ENCODE results near the gene STPG4. TPM values are rescaled to one million over a fixed set of nuclear protein-coding genes. Genes with fewer than 3 reads are reported as not detected.

The STPG4 gene
- total RNA-seq, 1 experiment from 2014 or later, result 0.14 TPM

DNA sequence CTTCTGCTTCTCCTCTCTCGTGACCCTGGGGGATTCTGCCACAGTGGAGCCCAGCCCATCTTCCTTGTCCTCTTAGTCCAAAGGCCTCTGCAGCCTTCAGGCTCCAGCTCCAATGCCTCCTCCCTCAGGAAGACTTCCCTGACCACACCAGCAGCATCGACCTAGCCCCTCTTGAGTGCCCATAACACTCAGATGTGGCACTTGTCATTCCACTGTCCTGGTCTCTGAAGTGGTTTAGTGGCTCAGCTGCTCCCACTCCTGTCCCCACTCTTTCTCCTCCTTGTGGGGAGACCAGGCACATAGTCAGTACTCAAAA lies 97.5 kb downstream of the STPG4 start:
- no peak for DNase-seq
- Histone ChIP-seq H3K9me3 (replicated peaks) (no peaks in the 10 kb centered on the region), H3K27me3 (no peaks in the 10 kb centered on the region), H3K4me1 (peaks cover 29% of the 10 kb centered on the region), H3K4me3 (no peak overlapping the region), H3K36me3 (no peaks in the 10 kb centered on the region; the same call in 1 of the 2 replicates), H3K27ac (no peak overlapping the region)

DNA sequence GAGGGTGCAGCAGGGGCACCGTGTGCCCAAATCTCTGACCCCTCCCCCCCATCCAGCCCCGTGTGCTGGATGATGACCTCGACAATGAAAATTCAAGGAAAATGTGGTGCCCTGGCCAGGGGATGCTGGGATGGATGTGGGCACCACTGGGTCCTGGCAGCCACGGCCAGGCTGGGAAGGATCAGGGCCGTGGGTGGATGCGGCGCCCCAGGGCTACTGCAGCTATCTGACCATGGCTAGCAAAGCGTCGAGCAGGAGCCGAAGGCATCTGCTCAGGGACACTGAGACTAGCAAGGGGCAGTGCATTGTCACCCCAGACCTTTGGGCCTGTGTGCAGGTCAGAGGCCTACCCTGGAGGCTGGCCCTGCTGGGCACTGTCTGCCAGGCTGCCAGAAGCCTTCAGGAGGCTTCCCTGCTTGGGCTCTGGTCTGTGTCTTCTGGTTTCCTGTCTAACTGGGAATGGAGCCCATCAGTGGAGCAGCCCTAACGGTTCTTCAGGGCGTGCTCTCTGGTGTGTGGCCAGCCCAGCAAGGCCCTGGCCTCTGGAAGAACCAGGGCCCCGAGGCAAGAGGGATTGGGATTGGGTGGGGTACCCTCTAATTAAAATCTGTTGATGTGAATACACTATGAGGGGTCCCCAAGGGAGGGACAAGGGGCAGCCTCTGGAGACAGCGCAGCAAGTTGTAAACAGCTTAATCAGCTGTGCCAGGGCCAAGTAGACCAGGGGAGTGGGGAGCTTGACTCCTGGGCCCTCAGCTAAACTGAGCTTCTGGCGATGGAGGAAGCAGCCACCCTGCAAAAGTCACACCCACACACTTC lies 98.0 kb downstream of the STPG4 start:
- Histone ChIP-seq H3K27ac (no peak overlapping the region), H3K27me3 (no peaks in the 10 kb centered on the region), H3K36me3 (no peaks in the 10 kb centered on the region; the same call in 1 of the 2 replicates), H3K4me3 (no peak overlapping the region), H3K9me3 (replicated peaks) (no peaks in the 10 kb centered on the region), H3K4me1 (peaks cover 29% of the 10 kb centered on the region)
- no peak for DNase-seq

DNA sequence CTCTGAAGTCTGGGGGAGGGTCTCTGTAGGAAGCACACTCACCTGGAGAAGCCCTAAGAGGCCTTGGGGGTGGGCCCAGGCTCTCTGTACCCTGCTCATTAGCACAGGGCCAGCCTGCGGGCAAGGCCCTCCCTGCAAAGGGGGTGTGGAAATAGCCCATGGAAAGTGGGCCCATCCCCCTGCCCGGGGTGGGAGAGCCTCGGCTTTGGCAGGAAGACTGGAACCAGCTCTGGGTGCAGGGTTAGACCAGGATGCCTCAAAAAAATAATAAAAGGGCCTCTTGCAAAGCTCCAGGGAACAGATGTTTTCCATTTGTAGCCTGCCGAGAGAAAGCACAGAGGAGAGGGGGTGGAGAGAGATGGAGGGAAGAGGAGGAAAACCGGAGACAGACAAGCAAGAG lies 98.7 kb downstream of the STPG4 start:
- Histone ChIP-seq H3K4me3 (no peak overlapping the region), H3K27ac (no peak overlapping the region), H3K27me3 (no peaks in the 10 kb centered on the region), H3K36me3 (no peaks in the 10 kb centered on the region; the same call in none of the 2 replicates), H3K4me1 (peaks cover 29% of the 10 kb centered on the region), H3K9me3 (replicated peaks) (no peaks in the 10 kb centered on the region)
- peak in 1 of 2 experiments; percentile 55 for DNase-seq

DNA sequence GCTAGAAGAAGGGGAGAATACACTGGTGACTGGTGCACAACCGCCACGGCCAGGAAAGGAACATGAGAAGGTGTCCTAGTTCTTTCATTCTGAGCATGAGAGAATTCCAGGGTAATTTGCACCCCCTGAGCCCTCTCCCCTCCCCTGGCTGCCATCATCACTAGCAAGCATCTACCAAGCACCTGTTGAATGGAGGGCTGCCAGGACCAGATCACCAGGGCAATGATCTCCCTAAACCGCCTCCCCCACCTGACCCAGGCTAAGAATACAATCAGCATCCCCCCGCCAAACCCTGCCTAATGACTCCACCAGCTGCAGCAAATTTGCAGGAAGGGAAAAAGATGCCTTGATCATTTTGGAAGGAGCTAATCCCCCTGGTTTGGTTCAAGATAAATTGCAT lies 100.2 kb downstream of the STPG4 start:
- Histone ChIP-seq H3K4me3 (no peak overlapping the region), H3K27ac (no peak overlapping the region), H3K9me3 (replicated peaks) (no peaks in the 10 kb centered on the region), H3K27me3 (no peaks in the 10 kb centered on the region), H3K36me3 (no peaks in the 10 kb centered on the region; the same call in none of the 2 replicates), H3K4me1 (peaks cover 29% of the 10 kb centered on the region)
- DNase-seq, result no peak

- no peak overlapping the region for H3K27ac ChIP-seq
These were observed 101.0 kb downstream of the STPG4 start for GRCh38 chr2:47054036-47054555.

DNA sequence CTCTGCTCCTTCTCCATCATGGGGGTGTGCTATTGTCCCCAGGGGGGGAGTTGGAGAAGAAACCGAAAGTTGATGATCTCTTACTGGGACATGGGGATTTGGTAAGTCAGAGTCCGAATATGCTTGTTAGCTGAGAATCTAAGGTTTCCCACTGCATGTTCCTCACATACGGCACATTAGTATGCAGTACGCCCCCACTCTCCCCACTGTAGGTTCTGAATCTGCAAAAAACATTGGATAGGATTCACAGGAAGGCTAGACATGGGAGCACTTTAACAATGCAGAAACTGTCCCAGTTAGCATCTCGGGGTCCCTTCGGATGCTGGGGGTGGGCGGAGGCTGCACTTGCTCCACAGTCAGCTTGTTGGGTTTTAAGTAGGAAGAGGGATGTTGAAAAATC lies 102.3 kb downstream of the STPG4 start:
- DNase-seq, result no peak
- Histone ChIP-seq H3K36me3 (no peaks in the 10 kb centered on the region; the same call in none of the 2 replicates), H3K27ac (no peak overlapping the region), H3K27me3 (no peaks in the 10 kb centered on the region), H3K4me3 (no peak overlapping the region), H3K4me1 (peaks cover 20% of the 10 kb centered on the region), H3K9me3 (replicated peaks) (no peaks in the 10 kb centered on the region)

More at GRCh38 chr2:47054036-47054555, 101.0 kb downstream of the STPG4 start:
- no peaks in the 10 kb centered on the region for H3K9me3 ChIP-seq (replicated peaks)
- H3K36me3 ChIP-seq, result no peaks in the 10 kb centered on the region; the same call in none of the 2 replicates
- no peak for DNase-seq
- H3K27me3 ChIP-seq, result no peaks in the 10 kb centered on the region
- no peak overlapping the region for H3K4me3 ChIP-seq
- peaks cover 29% of the 10 kb centered on the region for H3K4me1 ChIP-seq

GRCh38 chr2:47051562-47051961 lies 103.5 kb downstream of the STPG4 start:
- Histone ChIP-seq H3K4me1 (peaks cover 7% of the 10 kb centered on the region), H3K4me3 (no peak overlapping the region), H3K27me3 (no peaks in the 10 kb centered on the region), H3K27ac (no peak overlapping the region), H3K9me3 (replicated peaks) (no peaks in the 10 kb centered on the region), H3K36me3 (no peaks in the 10 kb centered on the region; the same call in none of the 2 replicates)
- DNase-seq, result no peak

- no peak overlapping the region for H3K27ac ChIP-seq
- H3K36me3 ChIP-seq, result no peaks in the 10 kb centered on the region; the same call in none of the 2 replicates
- no peak overlapping the region for H3K4me3 ChIP-seq
- H3K4me1 ChIP-seq, result no peaks in the 10 kb centered on the region; the same call in 1 of the 2 replicates
- no peaks in the 10 kb centered on the region for H3K27me3 ChIP-seq
- no peaks in the 10 kb centered on the region for H3K9me3 ChIP-seq (replicated peaks)
- no peak for DNase-seq
These were observed 104.3 kb downstream of the STPG4 start for GRCh38 chr2:47050762-47051161.

DNA sequence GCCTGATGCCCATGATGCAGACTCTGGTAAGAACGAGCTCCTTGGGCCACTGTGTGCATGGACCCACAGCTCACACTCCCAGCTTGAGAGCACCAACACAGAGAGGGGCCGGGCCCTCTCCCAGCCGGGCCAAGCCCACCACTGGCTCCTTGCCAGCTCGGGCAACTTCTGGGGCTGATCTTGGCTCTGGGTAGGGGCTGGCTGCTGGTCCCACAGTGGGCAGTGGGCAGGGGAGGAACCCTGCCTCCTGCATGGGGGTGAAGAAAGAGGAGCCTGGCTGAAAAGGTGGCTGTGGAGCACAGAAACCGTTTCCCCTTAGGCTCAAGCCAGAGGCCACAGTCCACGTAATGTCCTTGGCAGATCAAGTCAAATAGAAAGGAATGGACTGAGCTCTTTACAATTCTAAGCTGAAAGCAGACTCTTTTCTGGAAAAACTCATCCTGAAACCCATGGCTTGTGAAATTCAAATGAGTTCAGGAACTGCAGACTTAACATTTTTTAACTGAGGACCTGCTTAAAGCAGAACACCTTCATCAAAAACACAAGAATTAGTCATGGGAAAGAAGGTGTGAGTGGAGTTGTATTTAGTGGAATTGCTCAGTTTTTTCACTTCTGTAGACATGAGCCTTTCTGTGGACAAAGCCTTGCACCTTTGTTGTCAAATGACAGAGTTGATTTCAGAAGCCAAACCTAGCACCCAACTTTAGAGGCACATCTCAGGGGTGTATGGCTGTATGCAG lies 104.9 kb downstream of the STPG4 start:
- no peaks in the 10 kb centered on the region; the same call in none of the 2 replicates for H3K36me3 ChIP-seq
- no peaks in the 10 kb centered on the region for H3K27me3 ChIP-seq
- no peaks in the 10 kb centered on the region for H3K9me3 ChIP-seq (replicated peaks)
- H3K27ac ChIP-seq, result no peak overlapping the region
- DNase-seq, result no peak
- H3K4me3 ChIP-seq, result no peak overlapping the region
- H3K4me1 ChIP-seq, result peaks cover 2% of the 10 kb centered on the region; the same call in 1 of the 2 replicates

DNA sequence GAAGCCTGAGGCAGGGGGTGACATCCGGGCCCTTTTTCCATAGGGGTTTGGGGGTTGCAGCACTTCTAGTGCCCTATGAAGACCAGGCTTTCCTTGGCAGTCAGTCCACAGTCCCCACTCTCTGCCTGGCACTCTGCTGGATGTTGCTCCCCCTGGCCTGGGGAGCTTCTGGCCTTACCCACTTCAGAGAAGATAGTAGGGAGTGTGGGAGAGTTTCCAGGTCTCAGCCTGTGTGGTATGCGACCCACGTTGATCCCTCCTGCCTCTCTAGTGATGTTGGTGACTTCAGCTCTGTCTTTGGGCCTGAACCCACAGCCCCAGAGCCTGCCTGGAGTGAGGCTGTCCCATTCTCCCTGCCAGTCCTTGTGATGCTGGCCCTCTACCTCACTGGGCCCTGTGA lies 105.6 kb downstream of the STPG4 start:
- no peaks in the 10 kb centered on the region for H3K27me3 ChIP-seq
- H3K4me3 ChIP-seq, result no peak overlapping the region
- H3K4me1 ChIP-seq, result peaks cover 9% of the 10 kb centered on the region
- H3K9me3 ChIP-seq (replicated peaks), result no peaks in the 10 kb centered on the region
- DNase-seq, result no peak
- H3K36me3 ChIP-seq, result no peaks in the 10 kb centered on the region; the same call in none of the 2 replicates
- no peak overlapping the region for H3K27ac ChIP-seq

DNA sequence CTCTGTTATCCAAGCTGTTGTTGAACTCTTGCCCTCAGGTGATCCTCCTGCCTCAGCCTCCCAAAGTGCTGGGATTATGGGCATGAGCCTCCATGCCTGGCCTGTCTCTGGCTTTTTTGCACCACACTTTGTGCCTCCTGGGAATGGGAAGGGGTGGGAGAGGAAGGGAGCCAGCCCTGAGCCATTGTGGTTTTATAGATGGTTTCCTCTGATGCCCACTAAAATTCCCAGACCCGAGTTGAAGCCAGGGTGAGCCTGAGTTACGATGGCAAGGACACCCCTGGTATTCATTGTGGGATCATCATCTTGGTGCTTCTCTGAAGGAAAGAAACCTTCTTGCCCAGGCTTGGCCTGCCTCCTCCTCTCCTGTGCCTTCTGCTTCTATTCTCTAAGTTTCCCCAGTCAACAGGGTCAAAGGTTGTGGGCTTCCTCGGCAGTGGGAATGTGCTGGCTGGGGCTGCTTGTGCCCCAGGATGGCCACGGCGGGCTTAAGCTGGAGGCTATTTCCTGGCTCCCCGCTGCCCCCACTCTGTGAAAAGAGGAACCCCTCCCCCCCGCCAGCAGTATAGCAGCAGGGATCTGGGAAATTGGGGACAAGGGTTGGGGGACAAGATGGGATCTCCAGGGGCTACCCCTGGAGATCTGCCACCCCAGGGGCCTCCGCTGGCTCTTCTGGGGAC lies 106.2 kb downstream of the STPG4 start:
- peaks cover 15% of the 10 kb centered on the region for H3K4me1 ChIP-seq
- no peak overlapping the region for H3K27ac ChIP-seq
- no peaks in the 10 kb centered on the region; the same call in none of the 2 replicates for H3K36me3 ChIP-seq
- H3K9me3 ChIP-seq (replicated peaks), result no peaks in the 10 kb centered on the region
- no peak for DNase-seq
- no peak overlapping the region for H3K4me3 ChIP-seq
- no peaks in the 10 kb centered on the region for H3K27me3 ChIP-seq

- DNase-seq, result no peak
- Histone ChIP-seq H3K4me1 (peaks cover 39% of the 10 kb centered on the region), H3K27ac (no peak overlapping the region), H3K9me3 (replicated peaks) (no peaks in the 10 kb centered on the region), H3K4me3 (no peak overlapping the region), H3K27me3 (no peaks in the 10 kb centered on the region), H3K36me3 (no peaks in the 10 kb centered on the region)
These were observed 108.8 kb downstream of the STPG4 start for GRCh38 chr2:47046271-47046670.

- H3K4me1 ChIP-seq, result peaks cover 50% of the 10 kb centered on the region
- H3K27me3 ChIP-seq, result no peaks in the 10 kb centered on the region
- no peak overlapping the region for H3K4me3 ChIP-seq
- no peaks in the 10 kb centered on the region for H3K36me3 ChIP-seq
- H3K9me3 ChIP-seq (replicated peaks), result no peaks in the 10 kb centered on the region
- no peak for DNase-seq
- H3K27ac ChIP-seq, result peak overlapping the region; percentile 97
These were observed 111.2 kb downstream of the STPG4 start for GRCh38 chr2:47043891-47044239.

GRCh38 chr2:47043142-47043890 lies 111.8 kb downstream of the STPG4 start:
- peak overlapping the region; percentile 4 for H3K4me3 ChIP-seq
- H3K27ac ChIP-seq, result peak overlapping the region; percentile 97
- no peaks in the 10 kb centered on the region for H3K27me3 ChIP-seq
- no peaks in the 10 kb centered on the region for H3K9me3 ChIP-seq (replicated peaks)
- H3K36me3 ChIP-seq, result no peaks in the 10 kb centered on the region
- H3K4me1 ChIP-seq, result peaks cover 50% of the 10 kb centered on the region
- peak; percentile 97 to 99 for DNase-seq
